GM12878 (cell line): ENCODE results near the gene CD52. TPM values are rescaled to one million over a fixed set of nuclear protein-coding genes. Genes with fewer than 3 reads are reported as not detected.

ENCODE experiments used
- ATAC-seq: fragments of 200-7000 bp; cut with Tn5 transposase; 3 replicates; pipeline ENCODE4 v1.9.1; 2020; ENCODE audit warnings: mild to moderate bottlenecking, moderate library complexity
- BruUV-seq: library from RNA; stranded (reverse); fragments of 400-500 nt; replicated peaks from 2 replicates; lab custom pipeline; 2021; lab: Mats Ljungman, UMichigan
- CTCF ChIA-PET: fragments of 300-600 bp; sonication (Branson Sonifier 250); formaldehyde crosslinking; extraction: SDS; loops from one replicate; lab custom pipeline; 2021; ENCODE audit warnings: inconsistent platforms; lab: Yijun Ruan, JAX
- POLR2A ChIA-PET: fragments of 350-600 bp; formaldehyde crosslinking; extraction: SDS; loops from one replicate; lab custom pipeline; 2021; ENCODE audit warnings: inconsistent platforms; lab: Charles Lee
- RAD21 ChIA-PET: fragments of 300-600 bp; sonication (Branson Sonifier 250); formaldehyde crosslinking; loops from one replicate; lab custom pipeline; 2023; ENCODE audit warnings: antibody characterized with exemption; ENCODE audit not compliant: unreplicated experiment; lab: Charles Lee
- SMC1A ChIA-PET: fragments of 300-600 bp; sonication (Branson Sonifier 250); formaldehyde crosslinking; loops from one replicate; lab custom pipeline; 2023; ENCODE audit not compliant: unreplicated experiment, uncharacterized antibody; lab: Charles Lee
- DNase-seq: peaks from one replicate; pipeline ENCODE4 v3.0.0-alpha.2; 2011; ENCODE audit warnings: low read depth, low spot score
- FAIRE-seq: peaks from 3 replicates; lab custom pipeline; 2011; peaks lifted over from hg19 to GRCh38; lab: Jason Lieb, UNC
- H2AFZ ChIP-seq: 2 replicates; pipeline ENCODE4 v1.6.0; 2011; ENCODE audit warnings: low read depth, low read length, control low read depth; ENCODE audit not compliant: control insufficient read depth
- H3K27ac ChIP-seq: 2 replicates; pipeline ENCODE4 v1.5.1; 2011; ENCODE audit warnings: control low read depth; ENCODE audit not compliant: control insufficient read depth, insufficient read depth
- H3K27me3 ChIP-seq, 2 experiments: replicated peaks in 1 of 2; 2 replicates each; pipeline versions ENCODE4 v1.6.0 to v1.6.1; 2011; ENCODE audit warnings: low read length in 1 of 2; ENCODE audit not compliant: control insufficient read depth in 2 of 2, insufficient read depth in 2 of 2
- H3K36me3 ChIP-seq, 2 experiments: 2 replicates each; pipeline ENCODE4 v1.5.1; 2011; ENCODE audit warnings: low read length in 1 of 2; ENCODE audit not compliant: control insufficient read depth in 2 of 2, insufficient read depth in 2 of 2
- H3K4me1 ChIP-seq: 2 replicates; pipeline ENCODE4 v1.6.1; 2011; ENCODE audit warnings: mild to moderate bottlenecking, low read length, moderate library complexity, mixed read lengths; ENCODE audit not compliant: control insufficient read depth, insufficient read depth
- H3K4me2 ChIP-seq: 2 replicates; pipeline ENCODE4 v1.6.0; 2011; ENCODE audit warnings: control low read depth; ENCODE audit not compliant: control insufficient read depth, insufficient read depth
- H3K4me3 ChIP-seq: fragments of 200-600 bp; sonication (generic); 2 replicates; pipeline ENCODE4 v1.5.1; 2016
- H3K79me2 ChIP-seq: 2 replicates; pipeline ENCODE4 v1.6.0; 2011; ENCODE audit warnings: low read length; ENCODE audit not compliant: control insufficient read depth, insufficient read depth
- H3K9ac ChIP-seq: 2 replicates; pipeline ENCODE4 v1.8.0; 2011; ENCODE audit warnings: low read length, control low read depth, mixed read lengths; ENCODE audit not compliant: control insufficient read depth, insufficient read depth
- H3K9me3 ChIP-seq: replicated peaks from 3 replicates; pipeline ENCODE4 v1.5.1; 2011; ENCODE audit warnings: mild to moderate bottlenecking, low read length; ENCODE audit not compliant: control insufficient read depth, insufficient read depth
- H4K20me1 ChIP-seq: 2 replicates; pipeline ENCODE4 v1.6.0; 2011; ENCODE audit not compliant: control insufficient read depth, insufficient read depth
- BMI1 ChIP-seq: fragments of 450-650 bp; IDR thresholded peaks from 2 replicates; pipeline ENCODE4 v1.6.1; 2016; ENCODE audit warnings: mild to moderate bottlenecking, moderate library complexity, borderline replicate concordance
- CBX3 ChIP-seq: fragments of 200-600 bp; sonication (generic); IDR thresholded peaks from 2 replicates; pipeline ENCODE4 v1.6.1; 2016; ENCODE audit warnings: low read depth, borderline replicate concordance
- CHD1 ChIP-seq: IDR thresholded peaks from 2 replicates; pipeline ENCODE4 v1.6.1; 2012; ENCODE audit warnings: low read depth, low read length, improper control_type of control experiment
- EED ChIP-seq: sonication (generic); IDR thresholded peaks from 2 replicates; pipeline ENCODE4 v1.6.1; 2016; ENCODE audit warnings: antibody characterized with exemption, low read depth
- HCFC1 ChIP-seq: fragments of 150-350 bp; IDR thresholded peaks from 2 replicates; pipeline ENCODE4 v1.6.1; 2014; ENCODE audit warnings: low read length
- HDGF ChIP-seq: fragments of 450-650 bp; IDR thresholded peaks from 2 replicates; pipeline ENCODE4 v1.6.1; 2016; ENCODE audit warnings: antibody characterized with exemption
- IRF5 ChIP-seq: fragments of 450-650 bp; IDR thresholded peaks from 2 replicates; pipeline ENCODE4 v1.6.1; 2017; ENCODE audit warnings: borderline replicate concordance
- LARP7 ChIP-seq: fragments of 450-650 bp; IDR thresholded peaks from 2 replicates; pipeline ENCODE4 v1.6.1; 2017; ENCODE audit warnings: mild to moderate bottlenecking
- MXI1 ChIP-seq: fragments of 150-350 bp; IDR thresholded peaks from 2 replicates; pipeline ENCODE4 v1.6.1; 2011; ENCODE audit warnings: low read depth, mild to moderate bottlenecking, inconsistent platforms, low read length, improper control_type of control experiment
- PAX8 ChIP-seq: fragments of 450-650 bp; IDR thresholded peaks from 2 replicates; pipeline ENCODE4 v1.6.1; 2017; ENCODE audit warnings: mild to moderate bottlenecking, moderate library complexity
- RAD21 ChIP-seq: IDR thresholded peaks from 2 replicates; pipeline ENCODE4 v1.6.1; 2011; ENCODE audit warnings: mild to moderate bottlenecking, low read depth, low read length, moderate library complexity; ENCODE audit not compliant: insufficient read depth
- RELA ChIP-seq: fragments of 450-650 bp; IDR thresholded peaks from 2 replicates; pipeline ENCODE4 v1.8.0; 2014; ENCODE audit warnings: borderline replicate concordance; ENCODE audit not compliant: partially characterized antibody
- SIX5 ChIP-seq: IDR thresholded peaks from 2 replicates; pipeline ENCODE4 v1.6.1; 2011; ENCODE audit warnings: mild to moderate bottlenecking, low read depth, low read length, moderate library complexity; ENCODE audit not compliant: severe bottlenecking
- SMAD1 ChIP-seq: fragments of 450-650 bp; IDR thresholded peaks from 2 replicates; pipeline ENCODE4 v1.6.1; 2018; ENCODE audit warnings: mild to moderate bottlenecking, low read depth; ENCODE audit not compliant: partially characterized antibody
- SMARCA5 ChIP-seq: fragments of 450-650 bp; IDR thresholded peaks from 2 replicates; pipeline ENCODE4 v1.6.1; 2017; ENCODE audit warnings: mild to moderate bottlenecking
- SUZ12 ChIP-seq: fragments of 200-600 bp; sonication (generic); IDR thresholded peaks from one replicate; pipeline ENCODE4 v1.6.1; 2018; ENCODE audit warnings: antibody characterized with exemption, mild to moderate bottlenecking; ENCODE audit not compliant: unreplicated experiment
- TCF3 ChIP-seq: IDR thresholded peaks from 2 replicates; pipeline ENCODE4 v1.6.1; 2012; ENCODE audit warnings: low read depth, mild to moderate bottlenecking, low read length, borderline replicate concordance; ENCODE audit not compliant: insufficient read depth
- WRNIP1 ChIP-seq: IDR thresholded peaks from 2 replicates; pipeline ENCODE4 v1.6.1; 2011; ENCODE audit warnings: low read depth, low read length, improper control_type of control experiment, borderline replicate concordance
- ZBTB33 ChIP-seq: fragments of 450-650 bp; IDR thresholded peaks from 2 replicates; pipeline ENCODE4 v1.6.1; 2017; ENCODE audit warnings: mild to moderate bottlenecking
- WGBS: methylation state at CpG from one replicate; pipeline ENCODE4 v1.1.6; 2016; ENCODE audit warnings: low lambda C conversion rate; ENCODE audit not compliant: insufficient replicate concordance, insufficient coverage; ENCODE audit errors: missing lambda C conversion rate; 5-methylcytosine and 5-hydroxymethylcytosine counted together
- in situ Hi-C: fragments of 300-500 bp; cut with MboI; formaldehyde crosslinking; loops from 9 replicates; pipeline ENCODE4 v1.14.3; 2018; ENCODE audit warnings: mixed read lengths
- intact Hi-C: fragments of 100-400 bp; cut with micrococcal nuclease; formaldehyde crosslinking; loops from one replicate; pipeline ENCODE4 v1.14.2; 2022; ENCODE audit not compliant: unreplicated experiment
- polyA plus RNA-seq, 11 experiments: library from polyadenylated mRNA; depleted of rRNA in 4 of 11; unstranded in 6 of 11; stranded (reverse) in 5 of 11; fragments of >200 nt; fragmentation: Nextera tagmentation in 4 of 11; fragmentation: Illumina TruSeq in 1 of 11; extraction: Ambion mirVana in 4 of 11; extraction: Trizol in 1 of 11; gene quantifications; 1 replicate in 1 of 11; 2 replicates in 10 of 11; pipeline versions ENCODE4 v1.2.1 to v1.2.3, GENCODE V29; 2011 to 2016; ENCODE audit warnings: inconsistent platforms in 2 of 11, missing spikeins in 2 of 11, low read depth in 1 of 11
- total RNA-seq, 4 experiments: library from RNA; depleted of rRNA in 3 of 4; stranded (reverse); fragments of >200 nt in 3 of 4; fragmentation: Illumina TruSeq in 1 of 4; extraction: Trizol in 1 of 4; gene quantifications; 2 replicates each; pipeline versions ENCODE4 v1.2.1 to v1.2.3, GENCODE V29; 2013 to 2021
- TF ChIP-seq, protein P1 (sequence below): IDR thresholded peaks from 2 replicates; pipeline ENCODE4 v1.6.1; 2012; ENCODE audit warnings: low read depth, low read length, improper control_type of control experiment

The CD52 gene
- total and polyA plus RNA-seq, 10 of the 15 experiments (the other 5 are each of a cell fraction or from before 2014, with no cell fraction given): 237 to 2,736 (median 532) TPM

GRCh38 chr1:26340047-26340481 lies 22.3 kb downstream of the CD52 start:
- RAD21 ChIA-PET: no interaction called here
- POLR2A ChIA-PET: no interaction called here
- Histone ChIP-seq H3K9me3 (no peaks in the 10 kb centered on the region), H3K4me1 (peaks cover 6% of the 10 kb centered on the region; the same call in 1 of the 2 replicates), H3K9ac (no peak overlapping the region), H2AFZ (no peak overlapping the region), H3K27ac (no peak overlapping the region), H3K27me3 (peaks cover 0 to 6% of the 10 kb centered on the region in 2 experiments; a peak in 2 of 4 replicates), H3K4me2 (no peak overlapping the region), H3K79me2 (no peaks in the 10 kb centered on the region), H4K20me1 (no peaks in the 10 kb centered on the region), H3K36me3 (no peaks in the 10 kb centered on the region), H3K4me3 (no peak overlapping the region)
- no TSS peak for BruUV-seq
- in situ Hi-C loops (no loop called here), intact Hi-C loops (no loop called here)
- TF ChIP-seq HCFC1: no peak
- no peak for TF ChIP-seq WRNIP1
- TF ChIP-seq SUZ12: no peak
- no peak for TF ChIP-seq IRF5
- no peak for TF ChIP-seq SMAD1
- no peak for TF ChIP-seq PAX8
- TF ChIP-seq MXI1: no peak
- TF ChIP-seq RAD21: no peak
- no peak for TF ChIP-seq SIX5
- no peak for TF ChIP-seq LARP7
- no peak for TF ChIP-seq CHD1
- no peak for TF ChIP-seq BMI1
- TF ChIP-seq, protein P1, sequence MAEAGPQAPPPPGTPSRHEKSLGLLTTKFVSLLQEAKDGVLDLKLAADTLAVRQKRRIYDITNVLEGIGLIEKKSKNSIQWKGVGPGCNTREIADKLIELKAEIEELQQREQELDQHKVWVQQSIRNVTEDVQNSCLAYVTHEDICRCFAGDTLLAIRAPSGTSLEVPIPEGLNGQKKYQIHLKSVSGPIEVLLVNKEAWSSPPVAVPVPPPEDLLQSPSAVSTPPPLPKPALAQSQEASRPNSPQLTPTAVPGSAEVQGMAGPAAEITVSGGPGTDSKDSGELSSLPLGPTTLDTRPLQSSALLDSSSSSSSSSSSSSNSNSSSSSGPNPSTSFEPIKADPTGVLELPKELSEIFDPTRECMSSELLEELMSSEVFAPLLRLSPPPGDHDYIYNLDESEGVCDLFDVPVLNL: no peak
- TF ChIP-seq ZBTB33: no peak
- no peak for TF ChIP-seq EED
- TF ChIP-seq HDGF: no peak
- TF ChIP-seq RELA: no peak
- TF ChIP-seq SMARCA5: no peak
- TF ChIP-seq TCF3: no peak
- TF ChIP-seq CBX3: no peak
- 31% methylated on average over 4 of the region's 4 CpGs for WGBS
- FAIRE-seq: no peak
- ATAC-seq: no peak
- CTCF ChIA-PET: interaction anchor here (0.6 to 2.5 kb wide), 3 partner anchors 55 to 77 kb away, joined by 4 to 9 read pairs (median 5); no protein-coding TSS in a partner anchor
- SMC1A ChIA-PET: no interaction called here
- no peak for DNase-seq
